Endothelial cell of umbilical vein (primary cell): Measurements from ENCODE around the gene SUPT4H1. TPM values are rescaled to one million over a fixed set of nuclear protein-coding genes. Genes with fewer than 3 reads are reported as not detected.

Experiments
- BruUV-seq: library from RNA; stranded (reverse); fragments of 400-500 nt; replicated peaks from 2 replicates; lab custom pipeline; 2021; lab: Mats Ljungman, UMichigan
- CTCF ChIA-PET: fragments of 300-600, 350-600 bp; sonication (Branson Sonifier 250); formaldehyde crosslinking; loops from one replicate; lab custom pipeline; 2021; ENCODE audit warnings: antibody characterized with exemption, inconsistent platforms; lab: Charles Lee
- POLR2A ChIA-PET: fragments of 300-600, 350-600 bp; sonication (Branson Sonifier 250); formaldehyde crosslinking; loops from one replicate; lab custom pipeline; 2021; ENCODE audit warnings: antibody characterized with exemption, inconsistent platforms; lab: Charles Lee
- DNase-seq: peaks from one replicate; pipeline ENCODE4 v3.0.0-alpha.2; 2011; ENCODE audit warnings: low read depth, low spot score
- FAIRE-seq: peaks from 2 replicates; lab custom pipeline; 2011; peaks lifted over from hg19 to GRCh38; lab: Jason Lieb, UNC
- H2AFZ ChIP-seq: 2 replicates; pipeline ENCODE4 v1.6.0; 2012; ENCODE audit warnings: low read depth, low read length, control low read depth, inconsistent platforms
- H3K27ac ChIP-seq: 2 replicates; pipeline ENCODE4 v1.5.1; 2011; ENCODE audit warnings: low read depth, mild to moderate bottlenecking, control low read depth, low read length, moderate library complexity; ENCODE audit not compliant: insufficient read depth
- H3K27me3 ChIP-seq, 2 experiments: 2 replicates each; pipeline versions ENCODE4 v1.6.0 to v1.6.1; 2011; ENCODE audit warnings: low read length in 2 of 2, mixed read lengths in 1 of 2; ENCODE audit not compliant: control insufficient read depth in 2 of 2, insufficient read depth in 2 of 2
- H3K36me3 ChIP-seq, 2 experiments: 2 replicates in 1 of 2; 3 replicates in 1 of 2; pipeline ENCODE4 v1.5.1; 2011; ENCODE audit warnings: low read length in 2 of 2, mild to moderate bottlenecking in 1 of 2, moderate library complexity in 1 of 2; ENCODE audit not compliant: control insufficient read depth in 2 of 2, insufficient read depth in 2 of 2; ENCODE audit errors: extremely low read depth in 1 of 2
- H3K4me1 ChIP-seq: 3 replicates; pipeline ENCODE4 v1.5.1; 2011; ENCODE audit warnings: mild to moderate bottlenecking, low read length; ENCODE audit not compliant: control insufficient read depth, insufficient read depth; ENCODE audit errors: extremely low read depth
- H3K4me2 ChIP-seq: 2 replicates; pipeline ENCODE4 v1.6.1; 2011; ENCODE audit warnings: low read length, control low read depth, mixed read lengths; ENCODE audit not compliant: insufficient read depth
- H3K4me3 ChIP-seq, 3 experiments: fragments of 200-600 bp in 1 of 3; sonication (generic), shearing (Covaris generic) in 1 of 3; replicated peaks in 1 of 3; 2 replicates each; pipeline ENCODE4 v1.5.1; 2011 to 2016; ENCODE audit warnings: control low read depth in 3 of 3, low read length in 3 of 3, mild to moderate bottlenecking in 2 of 3, inconsistent platforms in 1 of 3, low read depth in 1 of 3, moderate library complexity in 1 of 3; ENCODE audit not compliant: insufficient read depth in 1 of 3
- H3K79me2 ChIP-seq: 2 replicates; pipeline ENCODE4 v1.6.0; 2012; ENCODE audit warnings: low read length, inconsistent platforms; ENCODE audit not compliant: control insufficient read depth, insufficient read depth
- H3K9ac ChIP-seq: replicated peaks from 2 replicates; pipeline ENCODE3; 2011; ENCODE audit warnings: low read length, control low read depth; ENCODE audit not compliant: insufficient read depth; ENCODE audit errors: extremely low read depth
- H3K9me1 ChIP-seq: replicated peaks from 3 replicates; pipeline ENCODE4 v1.6.0; 2011; ENCODE audit warnings: mild to moderate bottlenecking, low read length; ENCODE audit not compliant: control insufficient read depth, insufficient read depth; ENCODE audit errors: extremely low read depth
- H3K9me3 ChIP-seq: replicated peaks from 2 replicates; pipeline ENCODE4 v1.5.1; 2012; ENCODE audit warnings: low read length, inconsistent platforms; ENCODE audit not compliant: control insufficient read depth, insufficient read depth
- H4K20me1 ChIP-seq: replicated peaks from 2 replicates; pipeline ENCODE3; 2011; ENCODE audit warnings: mild to moderate bottlenecking, low read length; ENCODE audit not compliant: control insufficient read depth, insufficient read depth; ENCODE audit errors: extremely low read depth
- CTCF ChIP-seq, 2 donors: IDR thresholded peaks; 1 replicate in 1 of 2; 2 replicates in 1 of 2; pipeline ENCODE4 v1.5.1; 2011; ENCODE audit warnings: low read length in 2 of 2, mild to moderate bottlenecking in 2 of 2, moderate library complexity in 2 of 2, control low read depth in 1 of 2, inconsistent platforms in 1 of 2, low read depth in 1 of 2; ENCODE audit not compliant: insufficient read depth in 1 of 2; ENCODE audit errors: extremely low read depth in 1 of 2
- EZH2 ChIP-seq: IDR thresholded peaks from 2 replicates; pipeline ENCODE4 v1.6.1; 2012; ENCODE audit warnings: borderline replicate concordance, low read depth, mild to moderate bottlenecking, moderate library complexity, low read length, inconsistent platforms; ENCODE audit not compliant: severe bottlenecking
- FOS ChIP-seq: IDR thresholded peaks from 2 replicates; pipeline ENCODE4 v1.6.1; 2011; ENCODE audit warnings: mild to moderate bottlenecking, low read length, moderate library complexity, borderline replicate concordance; ENCODE audit not compliant: insufficient read depth
- GATA2 ChIP-seq: IDR thresholded peaks from 2 replicates; pipeline ENCODE4 v1.7.0; 2011; ENCODE audit warnings: low read depth, mild to moderate bottlenecking, moderate library complexity, mixed read lengths, low read length; ENCODE audit not compliant: insufficient read length, insufficient read depth
- JUN ChIP-seq: IDR thresholded peaks from 2 replicates; pipeline ENCODE4 v1.6.1; 2011; ENCODE audit warnings: borderline replicate concordance, low read depth; ENCODE audit not compliant: insufficient read length, insufficient read depth
- MAX ChIP-seq: IDR thresholded peaks from 2 replicates; pipeline ENCODE4 v1.6.1; 2011; ENCODE audit not compliant: insufficient read depth, insufficient read length
- MYC ChIP-seq: IDR thresholded peaks from one replicate; pipeline ENCODE4 v1.6.1; 2011; ENCODE audit warnings: mild to moderate bottlenecking, low read depth, low read length
- POLR2A ChIP-seq: IDR thresholded peaks from 2 replicates; pipeline ENCODE4 v1.6.1; 2012; ENCODE audit warnings: low read depth, mild to moderate bottlenecking, control low read depth, low read length
- POLR2AphosphoS5 ChIP-seq: IDR thresholded peaks from 2 replicates; pipeline ENCODE4 v1.6.1; 2012; ENCODE audit warnings: low read depth, mild to moderate bottlenecking, control low read depth, low read length, moderate library complexity; ENCODE audit not compliant: insufficient read depth
- dilution Hi-C: fragments of 300-500 bp; cut with MboI; formaldehyde crosslinking; loops from one replicate; pipeline ENCODE4 v1.15.0; 2019; ENCODE audit warnings: low sequenced_read_pairs; ENCODE audit not compliant: extremely low pct_ligation_motif_present
- intact Hi-C: fragments of 100-400 bp; cut with micrococcal nuclease; formaldehyde crosslinking; loops from one replicate; pipeline ENCODE4 v1.10.0; 2022
- microRNA counts: library from miRNA; unstranded; fragments of <30 nt; microRNA quantifications from one replicate; lab custom pipeline; 2016
- microRNA-seq: library from miRNA; unstranded; fragments of <30 nt; microRNA quantifications from one replicate; pipeline ENCODE4 v1.2.0, GENCODE V29; 2021; ENCODE audit warnings: borderline number of aligned reads, borderline replicate concordance
- polyA plus RNA-seq, 4 experiments: library from polyadenylated mRNA; depleted of rRNA in 3 of 4; stranded (reverse) in 3 of 4; unstranded in 1 of 4; fragments of >200 nt; gene quantifications; 2 replicates each; pipeline versions ENCODE4 v1.2.1 to v1.2.3, GENCODE V29; 2011 to 2012; ENCODE audit warnings: missing spikeins in 1 of 4
- small RNA-seq: library from RNA; depleted of rRNA; stranded (forward); fragments of <200 nt; gene quantifications from one replicate; pipeline ENCODE3, GENCODE V24; 2012; ENCODE audit warnings: low replicate concordance, low read depth; ENCODE audit not compliant: insufficient read depth, insufficient read length
- total RNA-seq: library from RNA; stranded (reverse); gene quantifications from 2 replicates; pipeline ENCODE4 v1.2.3, GENCODE V29; 2021

Gene SUPT4H1
- total and polyA plus RNA-seq, 2 donors (not counting 3 experiments of a cell fraction or from before 2014, with no cell fraction given), result 77.5 to 154 TPM

- Histone ChIP-seq H3K9ac (no peak overlapping the region), H3K9me1 (no peaks in the 10 kb centered on the region), H3K27me3 (peaks cover 2 to 6% of the 10 kb centered on the region in 2 experiments), H3K27ac (no peak overlapping the region), H3K4me3 (no peak overlapping the region), H3K36me3 (no peaks in the 10 kb centered on the region), H4K20me1 (no peaks in the 10 kb centered on the region), H3K79me2 (no peaks in the 10 kb centered on the region), H2AFZ (no peak overlapping the region), H3K4me2 (no peak overlapping the region), H3K9me3 (no peaks in the 10 kb centered on the region), H3K4me1 (no peaks in the 10 kb centered on the region)
- ChIA-PET CTCF (no interaction called here), POLR2A (no interaction called here)
- TF ChIP-seq POLR2A (no peak), JUN (no peak), FOS (no peak), EZH2 (no peak), CTCF (IDR thresholded peaks at IDR 0.05; ENCODE audit: extremely low read depth in 1 of 2, insufficient read depth in 1 of 2, low read depth in 1 of 2, low read length in 2 of 2) (no peak), GATA2 (no peak), MAX (no peak), POLR2AphosphoS5 (no peak), MYC (no peak)
- FAIRE-seq, result no peak
- dilution Hi-C loops, result no loop called here
- DNase-seq, result no peak
- intact Hi-C loops, result no loop called here
- BruUV-seq, result no TSS peak
These were observed 51.7 kb downstream of the SUPT4H1 start for GRCh38 chr17:58300336-58300735.

MicroRNAs within 50 kb of the gene (microRNA counts, 767-probe panel; counts per million panel counts)
- microRNA hsa-miR-142-3p (lab: Ali Mortazavi, UCI) (723 counts per million, percentile 96 among the panel's probes with 10 or more counts), microRNA hsa-miR-142-5p (lab: Ali Mortazavi, UCI) (723 counts per million, percentile 96 among the panel's probes with 10 or more counts)

Small RNA genes lying within 50 kb of the gene (microRNA-seq; reads per million reads assigned to microRNA genes)
- not detected for gene MIR4736

Small RNA genes lying within 50 kb of the gene (small RNA-seq; reads per million reads assigned to genes)
- not detected for gene MIR4736

Other genes starting within 250 kb of the SUPT4H1 start
- not detected in 2 replicates for gene OR4D1, start 203.8 kb downstream of the SUPT4H1 start, total RNA-seq
- not detected in 2 replicates for gene OR4D1, start 203.8 kb downstream of the SUPT4H1 start, polyA plus RNA-seq
- not detected in 2 replicates for gene OR4D2, start 185.2 kb downstream of the SUPT4H1 start, total RNA-seq
- gene OR4D2, start 185.2 kb downstream of the SUPT4H1 start, polyA plus RNA-seq, result not detected in 2 replicates
- gene EPX, start 159.5 kb downstream of the SUPT4H1 start, total RNA-seq, result not detected in 2 replicates
- gene EPX, start 159.5 kb downstream of the SUPT4H1 start, polyA plus RNA-seq, result not detected in 2 replicates
- gene MKS1, start 132.9 kb downstream of the SUPT4H1 start, total RNA-seq, result 12.2 and 16.3 TPM in 2 replicates
- 13.2 TPM in 2 replicates for gene MKS1, start 132.9 kb downstream of the SUPT4H1 start, polyA plus RNA-seq
- gene LPO, start 113.6 kb downstream of the SUPT4H1 start, total RNA-seq, result not detected in 2 replicates
- not detected in 2 replicates for gene LPO, start 113.6 kb downstream of the SUPT4H1 start, polyA plus RNA-seq
- not detected in 2 replicates for gene MPO, start 71.3 kb downstream of the SUPT4H1 start, total RNA-seq
- gene MPO, start 71.3 kb downstream of the SUPT4H1 start, polyA plus RNA-seq, result 0.02 TPM in 1 of 2 replicates, not detected in the other
- gene TSPOAP1, start 23.4 kb downstream of the SUPT4H1 start, total RNA-seq, result not detected in 2 replicates
- gene TSPOAP1, start 23.4 kb downstream of the SUPT4H1 start, polyA plus RNA-seq, result not detected in 2 replicates
- not detected in 2 replicates for gene RNF43, start 65.3 kb upstream of the SUPT4H1 start, total RNA-seq
- 0.03 TPM in 1 of 2 replicates, not detected in the other for gene RNF43, start 65.3 kb upstream of the SUPT4H1 start, polyA plus RNA-seq
- gene HSF5, start 136.2 kb upstream of the SUPT4H1 start, total RNA-seq, result 0.07 TPM in 1 of 2 replicates, not detected in the other
- 0.02 and 0.03 TPM in 2 replicates for gene HSF5, start 136.2 kb upstream of the SUPT4H1 start, polyA plus RNA-seq
- gene MTMR4, start 162.4 kb upstream of the SUPT4H1 start, total RNA-seq, result 38.3 and 41.0 TPM in 2 replicates
- 16.2 and 25.1 TPM in 2 replicates for gene MTMR4, start 162.4 kb upstream of the SUPT4H1 start, polyA plus RNA-seq